HG02981 (cell line): ENCODE measurements around the gene CLN6.
"Not testable (repeated sequence)": the region's sequence is repeated elsewhere in the genome, so short reads cannot be mapped to it uniquely, and the experiment has no call there.

Experiments used
- ATAC-seq: cut with Tn5 transposase; IDR thresholded peaks from one replicate; pipeline ENCODE4 v1.9.1; 2021; ENCODE audit warnings: mild to moderate bottlenecking, moderate library complexity; ENCODE audit not compliant: unreplicated experiment

CLN6 gene

DNA sequence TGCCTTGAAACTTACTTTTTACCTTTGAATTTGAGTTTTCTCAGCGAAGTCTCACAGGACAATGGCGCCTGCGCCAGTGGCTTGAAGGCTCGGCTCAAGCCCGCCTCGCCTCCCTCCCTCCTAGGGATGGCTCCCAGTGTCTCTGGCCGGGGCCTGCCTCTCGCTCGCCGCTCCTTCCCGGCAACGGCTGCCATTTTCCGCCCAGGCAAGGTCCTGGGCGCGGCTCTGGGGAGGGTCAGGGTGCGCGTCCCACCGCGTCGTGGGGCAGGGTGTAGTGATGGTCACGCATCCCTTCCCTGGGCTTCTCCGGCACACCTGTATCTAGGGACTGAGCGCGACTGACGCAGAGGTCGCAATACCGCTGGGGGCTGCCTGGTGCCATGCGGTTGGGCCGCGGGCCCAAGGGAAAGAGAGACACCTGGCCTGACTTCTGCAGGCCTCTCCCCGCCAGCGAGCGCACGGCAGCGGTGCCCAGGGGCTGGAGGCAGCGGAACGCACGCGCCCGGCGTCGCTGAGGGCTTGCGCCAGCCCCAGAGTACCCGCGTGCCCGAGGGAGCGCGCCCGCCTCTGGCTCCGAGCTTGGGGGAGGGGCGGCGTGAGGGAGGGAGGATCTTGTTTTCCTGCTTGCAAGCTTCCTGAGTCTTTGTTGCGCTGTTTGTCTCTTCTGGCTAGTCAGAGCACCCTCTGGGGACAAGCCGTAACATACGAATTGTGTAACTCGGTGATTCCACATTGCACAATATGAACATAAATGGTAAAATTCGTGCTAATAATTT, 27.3 kb upstream of the CLN6 start:
- ATAC-seq, result no peak

DNA sequence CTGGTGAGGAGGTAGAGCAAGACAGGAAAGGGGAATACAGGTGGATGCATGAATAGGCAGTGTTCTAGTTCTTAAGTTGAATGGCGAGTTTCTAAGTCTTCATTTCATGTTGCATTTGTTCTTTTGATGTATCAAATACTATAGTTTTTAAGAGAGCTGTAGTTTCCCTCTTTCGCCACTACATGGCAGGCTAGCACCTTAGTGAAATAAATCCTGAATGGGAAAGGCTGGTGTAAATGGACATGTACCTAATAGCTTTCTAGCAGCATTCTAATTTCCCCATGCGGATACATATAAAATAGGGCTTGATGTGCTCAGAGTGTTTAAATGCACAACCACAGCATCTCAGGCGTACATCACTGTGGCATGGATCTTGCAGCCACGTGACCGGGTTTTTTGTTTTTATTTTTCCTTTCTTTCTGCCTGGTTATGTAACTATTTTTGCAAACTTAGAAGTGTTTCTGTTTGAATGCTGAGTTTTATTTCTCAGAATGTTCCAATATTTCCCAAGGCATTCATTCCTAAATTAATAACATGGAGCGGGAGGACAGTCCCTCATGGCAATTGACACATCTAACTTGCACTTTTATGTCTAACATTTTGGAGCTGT, 23.5 kb upstream of the CLN6 start:
- ATAC-seq, result no peak

DNA sequence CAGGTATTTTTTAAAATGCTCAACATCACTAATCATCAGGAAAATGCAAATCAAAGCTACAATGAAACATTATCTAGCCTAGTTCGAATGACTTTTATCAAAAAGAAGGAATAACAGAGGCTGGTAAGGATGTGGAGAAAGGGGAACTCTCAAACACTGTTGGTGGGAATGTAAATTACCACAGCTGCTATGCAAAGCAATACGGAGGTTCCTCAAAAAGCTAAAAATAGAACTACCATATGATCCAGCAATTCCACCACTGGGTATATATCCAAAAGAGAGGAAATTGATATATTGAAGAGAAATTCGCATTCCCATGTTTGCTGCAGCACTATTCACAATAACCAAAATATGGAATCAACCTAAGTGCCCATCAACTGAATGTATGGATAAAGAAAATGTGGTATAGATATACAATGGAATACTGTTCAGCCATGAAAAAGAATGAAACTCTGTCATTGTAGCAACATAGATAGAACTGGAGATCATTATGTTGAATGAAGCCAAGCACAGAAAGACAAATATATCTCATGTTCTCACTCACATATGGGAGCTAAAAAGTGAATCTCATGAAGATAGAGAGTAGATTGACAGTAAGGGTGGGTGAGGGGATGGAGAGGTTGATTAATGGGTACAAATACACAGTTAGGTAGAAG, 19.7 kb upstream of the CLN6 start:
- ATAC-seq, result no peak

DNA sequence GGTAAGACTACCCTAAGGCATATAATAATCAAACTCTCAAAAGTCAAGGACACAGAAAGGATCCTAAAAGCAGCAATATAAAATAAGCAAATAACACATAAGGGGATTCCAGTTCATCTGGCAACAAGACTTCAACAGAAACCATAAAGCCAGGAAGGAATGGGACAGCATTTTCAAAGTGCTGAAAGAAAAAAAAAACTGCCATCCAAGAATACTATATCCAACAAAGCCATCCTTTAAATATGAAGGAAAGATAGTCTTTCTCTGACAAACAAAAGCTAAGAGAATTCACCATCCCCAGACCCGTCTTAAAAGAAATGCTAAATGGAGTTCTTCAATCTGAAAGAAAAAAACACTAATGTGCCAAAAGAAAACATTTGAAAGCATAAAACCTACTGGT, 14.7 kb upstream of the CLN6 start:
- no peak for ATAC-seq

DNA sequence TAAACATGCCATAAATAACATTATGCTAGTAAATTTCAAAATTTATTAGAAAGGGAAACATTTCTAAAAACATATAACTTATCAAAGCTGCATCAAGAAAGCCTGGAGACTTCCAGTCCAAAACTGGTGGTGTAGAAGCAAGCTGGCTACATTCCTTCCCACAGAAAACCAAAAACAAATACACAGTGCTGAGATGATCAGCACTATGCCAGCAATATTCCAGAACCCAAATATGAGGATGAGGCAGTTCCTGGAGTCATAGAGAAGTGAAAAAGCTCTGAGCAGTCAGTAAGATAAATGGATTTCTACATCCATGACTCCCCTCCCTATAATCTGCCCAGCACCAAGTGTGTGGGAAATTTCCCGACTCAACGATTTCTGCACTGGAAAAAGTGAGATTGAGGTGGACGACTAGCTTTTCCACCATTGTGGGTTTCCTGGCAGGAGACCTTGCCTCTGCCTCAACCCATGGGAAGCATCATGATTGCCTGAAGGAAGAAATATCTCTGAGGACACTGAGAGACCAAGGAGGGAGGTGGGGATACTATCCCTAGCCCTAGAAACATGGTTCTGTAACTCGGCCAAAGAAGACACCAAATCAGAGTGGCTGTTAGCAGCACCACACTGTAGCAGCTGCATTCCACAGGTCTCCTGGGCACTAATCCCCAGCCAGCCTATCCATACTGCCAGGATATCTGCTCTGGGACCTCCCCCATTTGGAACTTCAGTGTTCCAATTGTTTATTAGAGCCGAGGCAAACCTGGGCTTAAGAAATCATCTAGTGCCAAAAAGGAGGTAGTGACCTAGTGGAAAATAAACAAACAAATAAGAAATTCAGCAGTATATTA, 11.8 kb upstream of the CLN6 start:
- ATAC-seq, result no peak

DNA sequence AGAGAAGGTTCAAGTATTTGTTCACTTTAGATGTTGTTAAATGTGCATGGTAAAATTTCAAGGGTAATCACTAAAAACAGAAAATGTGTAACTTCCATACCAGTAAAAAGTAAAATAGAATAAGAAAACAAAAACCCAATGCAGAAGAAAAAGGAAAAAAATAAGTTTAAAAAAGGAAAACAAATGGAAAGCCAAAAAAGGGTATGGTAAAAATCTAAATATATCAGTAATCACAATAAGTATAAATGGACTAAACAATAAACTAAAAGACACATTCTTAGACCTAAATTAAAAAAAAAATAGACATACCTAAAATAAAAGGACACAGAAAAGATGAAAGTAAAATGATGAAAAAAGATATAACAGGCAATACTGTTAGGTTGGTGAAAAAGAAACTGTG, 9.5 kb upstream of the CLN6 start:
- ATAC-seq, result no peak

DNA sequence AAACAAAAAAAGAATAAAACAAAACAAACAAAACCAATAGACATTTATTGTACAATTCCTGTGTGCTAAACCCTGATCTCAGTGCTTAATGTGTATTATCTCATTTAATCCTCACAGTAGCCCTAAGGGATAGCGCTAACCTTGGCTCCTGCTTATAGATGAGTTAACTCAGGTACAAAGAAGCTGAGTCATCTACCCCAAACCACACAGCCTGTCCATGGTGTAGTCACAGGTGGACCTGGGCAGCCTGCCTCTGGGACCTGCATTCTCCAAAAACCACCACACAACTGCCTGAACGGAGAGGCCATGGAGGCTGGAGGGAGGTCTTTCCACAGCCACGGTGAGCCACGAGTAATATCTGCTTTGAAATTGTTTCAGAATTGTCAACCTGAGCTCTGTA, 5.5 kb upstream of the CLN6 start:
- no peak for ATAC-seq

DNA sequence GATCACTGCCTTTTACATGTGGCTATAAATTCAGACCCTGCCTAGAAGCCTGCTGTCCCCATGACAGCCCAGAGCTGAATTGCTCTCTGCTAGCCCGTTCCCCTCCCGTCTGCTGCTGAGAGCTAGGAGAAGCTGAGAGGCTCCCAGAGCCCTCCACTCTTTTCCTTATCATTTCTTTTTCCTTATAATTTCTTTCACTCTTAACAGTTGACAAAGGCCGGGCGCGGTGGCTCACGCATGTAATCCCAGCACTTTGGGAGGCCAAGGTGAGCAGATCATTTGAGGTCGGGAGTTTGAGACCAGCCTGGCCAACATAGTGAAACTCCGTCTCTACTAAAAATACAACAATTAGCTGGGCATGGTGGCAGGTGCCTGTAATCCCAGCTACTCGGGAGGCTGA, 5.0 kb upstream of the CLN6 start:
- not testable (repeated sequence) for ATAC-seq

DNA sequence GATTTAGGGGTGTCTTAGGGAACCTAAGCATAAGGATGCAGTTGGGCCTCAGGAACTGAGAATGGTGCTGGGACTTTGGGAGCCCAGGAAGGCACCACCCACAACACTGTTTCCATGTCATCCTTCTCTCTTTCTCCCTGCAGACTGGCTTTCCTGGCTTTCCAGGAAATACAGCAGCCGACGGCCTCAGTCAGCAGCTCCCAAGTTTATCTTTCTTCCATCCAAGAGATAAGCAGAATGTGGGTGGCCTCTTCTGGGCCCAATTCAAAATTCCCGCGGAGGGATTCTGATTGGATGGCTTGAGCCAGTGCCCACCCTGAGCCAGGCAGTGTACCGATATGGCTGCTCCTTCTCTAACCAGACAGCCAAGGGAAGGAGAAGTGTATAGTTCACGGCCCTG, 4.5 kb upstream of the CLN6 start:
- ATAC-seq, result no peak

DNA sequence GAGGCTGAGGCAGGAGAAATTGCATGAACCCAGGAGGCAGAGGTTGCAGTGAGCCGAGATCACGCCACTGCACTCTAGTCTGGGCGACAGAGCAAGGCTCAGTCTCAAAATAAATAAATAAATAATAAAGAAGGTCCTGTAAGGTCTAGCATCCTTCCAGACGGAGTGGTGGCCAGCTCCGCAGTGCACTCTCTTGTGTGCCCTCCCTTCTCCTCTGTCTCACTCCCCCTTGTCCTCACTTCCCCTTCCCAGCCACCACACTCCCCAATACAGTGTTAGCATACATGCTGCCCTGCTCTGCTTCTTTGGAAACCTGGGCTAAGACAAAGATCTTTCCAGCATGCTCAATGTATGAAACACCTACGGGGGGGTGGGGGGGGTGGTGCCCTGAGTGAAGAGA, 3.4 kb upstream of the CLN6 start:
- ATAC-seq, result no peak

DNA sequence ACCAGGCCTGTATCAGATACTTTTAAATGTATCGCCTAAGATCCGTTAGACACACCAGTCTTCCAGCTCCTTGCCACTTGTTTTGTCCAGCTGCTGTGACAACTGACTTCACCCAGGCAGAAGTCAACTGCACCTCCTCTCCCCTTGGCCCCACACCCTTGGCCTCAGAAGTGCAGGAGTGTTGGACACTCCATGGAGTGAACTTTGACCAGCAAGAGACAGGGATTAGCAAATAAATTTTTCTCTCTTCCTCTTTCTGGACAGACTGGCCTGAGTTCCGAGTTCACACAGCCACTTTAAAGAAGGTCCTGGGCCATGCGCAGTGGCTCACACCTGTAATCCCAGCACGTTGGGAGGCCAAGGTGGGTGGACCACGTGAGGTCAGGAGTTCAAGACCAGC, 2.9 kb upstream of the CLN6 start:
- ATAC-seq, result no peak

DNA sequence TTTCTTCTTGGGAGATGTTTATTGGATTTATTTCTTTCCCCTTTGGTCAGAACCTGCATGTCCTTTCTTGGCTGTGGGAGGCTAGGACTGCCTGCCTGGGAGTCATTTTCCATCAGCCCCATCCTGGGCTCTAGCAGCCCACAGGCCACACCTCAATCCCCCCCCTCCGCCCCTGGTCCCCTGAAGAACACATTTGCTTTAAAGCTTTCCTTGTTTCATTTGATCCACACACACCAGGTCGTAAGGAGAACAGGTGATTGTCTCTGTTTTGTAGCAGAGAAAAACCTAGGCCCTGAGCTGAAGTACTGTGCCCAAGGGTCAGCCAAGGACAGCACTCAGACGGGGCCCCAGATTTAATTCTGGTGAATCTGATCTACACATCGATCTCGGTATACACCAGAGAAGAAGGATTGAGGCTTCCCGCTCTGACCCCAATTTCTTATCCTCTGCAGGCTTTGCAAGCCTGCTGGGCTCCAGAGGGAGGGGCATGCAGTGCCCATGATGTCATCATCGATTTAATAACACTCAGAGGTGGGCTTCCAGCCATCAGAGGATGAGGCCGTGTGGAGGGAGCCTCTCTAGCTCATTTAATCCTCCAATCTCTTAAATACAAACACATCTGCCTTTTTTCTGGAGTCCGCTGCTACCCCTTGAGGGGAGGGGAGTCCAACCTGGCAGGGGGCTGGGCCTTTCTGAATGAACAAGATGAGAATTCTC, 1.7 kb upstream of the CLN6 start:
- no peak for ATAC-seq

DNA sequence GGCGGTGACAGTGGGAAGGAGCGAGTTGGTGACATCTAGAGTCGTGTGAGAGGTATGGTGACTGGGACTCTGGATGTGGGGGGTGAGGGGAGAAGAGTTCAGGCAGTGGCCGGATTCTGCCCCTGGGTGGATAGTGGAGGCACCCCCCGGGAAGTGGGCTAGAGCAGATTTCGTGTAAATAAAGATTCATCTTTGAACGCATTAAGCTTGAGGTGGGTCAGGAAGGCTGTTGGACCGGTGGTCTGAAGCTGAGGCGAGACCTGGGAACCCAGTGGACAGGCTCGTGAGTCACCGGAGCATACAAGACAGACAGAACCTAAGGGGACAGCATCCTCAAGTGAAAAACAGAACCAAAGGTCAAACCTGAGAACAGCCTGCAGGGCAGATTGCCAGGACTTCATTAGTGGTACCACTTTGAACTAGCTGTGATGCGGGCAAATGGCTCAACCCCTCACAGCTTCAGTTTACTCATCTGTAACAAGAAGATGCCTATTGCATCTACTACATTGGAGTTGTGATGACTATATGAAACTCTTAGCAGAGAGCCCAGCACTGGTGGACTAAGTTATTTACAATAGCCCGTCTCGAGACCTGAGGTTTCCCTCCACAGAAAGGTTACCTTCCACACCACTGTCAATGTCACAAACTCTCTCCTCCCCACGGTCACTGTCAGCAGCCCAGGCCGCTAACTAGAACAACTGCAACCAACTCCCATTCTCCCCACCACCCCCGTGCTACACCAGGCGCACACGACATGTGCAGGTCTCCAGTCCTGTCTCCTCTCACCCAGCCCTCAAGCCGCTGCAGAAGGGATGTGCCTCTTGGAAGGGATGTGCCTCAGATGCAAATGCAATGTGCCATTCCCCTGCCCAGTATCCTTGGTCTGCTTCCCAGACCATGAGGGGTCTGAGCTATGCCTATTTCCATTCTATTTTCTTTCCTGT, 901 bp upstream of the CLN6 start:
- no peak for ATAC-seq

DNA sequence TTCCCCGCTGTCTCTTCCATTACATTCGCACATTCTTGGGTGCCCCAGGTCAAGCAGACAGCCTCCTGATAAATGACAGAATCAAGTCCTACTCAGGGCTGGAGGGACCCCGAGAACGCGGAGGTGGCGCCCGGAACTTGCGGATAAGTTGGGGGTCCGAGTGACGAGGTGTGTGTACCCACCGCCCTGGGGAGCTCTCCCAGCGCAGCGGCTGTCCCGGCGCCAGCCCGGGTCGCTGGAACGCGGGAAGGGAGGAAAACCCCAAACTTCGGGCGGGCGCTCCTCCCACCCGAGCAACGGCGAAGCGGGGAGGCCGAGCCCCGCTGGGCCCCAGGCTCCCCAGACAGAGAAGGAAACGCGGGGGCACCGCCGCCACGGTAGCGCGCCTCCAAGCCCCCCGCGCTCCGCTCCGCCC, 550 bp downstream of the CLN6 start:
- peak; percentile 3 for ATAC-seq

DNA sequence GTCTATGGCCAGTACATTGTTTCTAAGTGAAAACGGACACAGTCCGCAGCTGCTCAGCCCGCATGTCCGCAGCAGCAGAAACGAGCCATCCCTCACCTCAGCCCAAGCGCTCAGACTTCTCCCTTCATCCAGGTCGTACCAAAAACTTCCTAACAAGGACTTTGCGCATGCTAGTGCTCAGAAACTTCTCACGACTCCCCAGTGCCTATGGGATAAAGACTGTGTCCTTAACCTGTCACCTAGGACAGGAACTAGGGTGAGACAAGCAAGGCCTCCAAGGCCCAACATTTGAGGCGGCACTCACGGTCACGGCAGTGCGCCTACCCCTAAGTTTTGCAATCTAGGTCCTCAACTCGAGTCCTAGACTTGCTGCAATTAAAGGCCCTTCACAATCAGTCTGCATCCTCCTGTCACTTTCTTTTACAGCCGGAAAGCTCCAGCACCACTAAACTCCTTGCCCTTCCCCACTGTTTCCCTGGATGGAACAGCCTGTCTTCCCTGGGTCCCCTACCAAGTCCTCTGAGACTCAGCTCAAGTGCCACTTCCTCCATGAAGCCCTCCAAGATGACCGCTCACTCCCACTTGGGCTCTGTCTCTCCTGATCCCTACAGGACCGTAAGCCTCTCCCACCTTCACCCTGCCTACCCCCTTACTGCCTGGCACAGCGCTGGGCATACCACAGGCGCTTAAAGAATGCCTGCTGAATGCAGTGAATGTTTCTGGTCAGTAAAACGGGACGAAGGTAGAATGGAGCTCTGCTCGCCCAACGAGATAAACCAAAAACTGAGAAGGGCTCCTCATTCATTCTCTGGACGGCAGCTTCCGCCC, 1.2 kb downstream of the CLN6 start:
- ATAC-seq, result no peak

DNA sequence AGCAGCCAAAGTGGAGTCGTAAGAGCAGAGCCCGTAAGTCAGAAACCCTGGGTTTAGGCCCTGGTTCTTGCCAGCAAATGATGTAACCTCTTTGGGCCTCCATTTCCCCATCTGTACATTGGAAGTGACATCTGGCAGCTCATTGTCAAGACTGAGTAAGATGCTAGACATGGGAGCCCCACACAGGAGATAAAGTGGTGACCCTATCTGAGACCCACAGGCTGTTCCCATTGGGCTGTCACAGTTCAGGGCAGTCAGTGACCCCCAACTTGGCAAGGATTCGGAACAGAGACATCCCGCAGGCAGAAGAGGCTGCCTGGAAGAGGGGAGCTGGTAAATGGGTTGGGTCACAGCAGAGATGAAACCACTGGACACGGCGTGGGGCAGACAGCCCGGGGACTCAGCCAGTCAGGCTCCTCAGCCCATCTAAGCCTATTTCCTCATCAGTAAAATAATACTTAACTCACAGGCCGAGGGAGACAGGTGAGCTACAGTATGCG, 1.8 kb downstream of the CLN6 start:
- no peak for ATAC-seq

DNA sequence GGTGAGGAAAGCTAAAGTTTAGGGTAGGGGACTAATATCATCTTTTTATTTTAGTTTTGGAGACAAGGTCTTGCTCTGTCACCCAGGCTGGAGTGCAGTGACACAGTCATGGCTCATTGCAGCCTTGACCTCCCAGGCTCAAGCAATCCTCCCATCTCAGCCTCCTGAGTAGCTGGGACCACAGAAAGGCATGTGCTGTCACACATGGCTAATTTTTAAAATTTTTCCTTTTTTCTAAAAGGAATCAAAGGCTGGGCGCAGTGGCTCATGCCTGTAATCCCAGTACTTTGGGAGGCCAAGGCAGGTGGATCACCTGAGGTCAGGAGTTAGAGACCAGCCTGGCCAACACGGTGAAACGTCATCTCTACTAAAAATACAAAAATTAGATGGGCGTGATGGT, 4.1 kb downstream of the CLN6 start:
- not testable (repeated sequence) for ATAC-seq

DNA sequence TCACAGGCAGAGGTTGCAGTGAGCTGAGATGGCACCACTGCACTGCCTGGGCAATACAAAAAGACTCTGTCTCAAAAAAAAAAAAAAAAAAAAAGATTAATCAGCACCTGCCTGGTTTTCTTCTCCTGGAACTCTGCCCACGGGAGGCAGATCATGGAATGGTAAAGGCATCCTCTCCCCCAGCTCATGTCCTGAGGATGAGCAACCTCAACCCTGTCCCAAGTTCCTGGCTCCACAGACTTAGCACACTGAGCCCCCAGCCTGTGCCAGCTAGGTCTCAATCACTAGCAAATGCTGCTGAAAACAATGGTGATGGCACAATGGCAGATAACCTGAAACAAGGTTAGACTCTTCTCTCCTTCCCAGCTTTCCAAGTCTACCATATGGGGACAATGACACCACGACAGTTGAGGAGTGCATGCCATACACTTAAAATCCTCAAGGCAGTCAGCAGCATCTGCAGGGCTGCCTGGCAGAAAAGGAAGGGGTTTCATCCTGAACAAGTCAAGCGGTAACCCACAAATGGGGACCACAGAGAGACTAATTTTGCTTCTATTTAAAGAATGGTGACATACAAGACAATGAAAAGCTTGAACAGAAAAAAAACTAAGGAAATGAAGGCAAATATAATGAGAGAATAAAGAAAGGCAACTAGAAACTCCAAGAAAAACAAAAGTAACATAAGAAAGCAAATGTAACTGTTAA, 4.8 kb downstream of the CLN6 start:
- no peak for ATAC-seq
